GM18861 (cell line): Measurements from ENCODE around the gene CHGA.

Experiments
- ATAC-seq: cut with Tn5 transposase; IDR thresholded peaks from one replicate; pipeline ENCODE4 v1.9.1; 2021; ENCODE audit not compliant: unreplicated experiment

Gene CHGA

GRCh38 chr14:92942976-92943710, 20.2 kb downstream of the CHGA start:
- no peak for ATAC-seq

GRCh38 chr14:92943855-92944570, 21.1 kb downstream of the CHGA start:
- ATAC-seq: no peak

- ATAC-seq: no peak
Observed at GRCh38 chr14:92944976-92945375, 22.0 kb downstream of the CHGA start.

GRCh38 chr14:92945544-92945943, 22.6 kb downstream of the CHGA start:
- no peak for ATAC-seq

- ATAC-seq: no peak
Observed at GRCh38 chr14:92945959-92946846, 23.3 kb downstream of the CHGA start.

GRCh38 chr14:92946847-92947545, 24.0 kb downstream of the CHGA start:
- ATAC-seq: no peak

- no peak for ATAC-seq
Observed at GRCh38 chr14:92948647-92949046, 25.7 kb downstream of the CHGA start.

- ATAC-seq: no peak
Observed at GRCh38 chr14:92949496-92950192, 26.7 kb downstream of the CHGA start.

GRCh38 chr14:92950193-92950540, 27.2 kb downstream of the CHGA start:
- ATAC-seq: no peak

GRCh38 chr14:92950773-92951172, 27.8 kb downstream of the CHGA start:
- no peak for ATAC-seq

GRCh38 chr14:92951261-92951660, 28.3 kb downstream of the CHGA start:
- no peak for ATAC-seq

GRCh38 chr14:92951912-92952471, 29.0 kb downstream of the CHGA start:
- peak; percentile 66 for ATAC-seq

GRCh38 chr14:92952481-92953298, 29.7 kb downstream of the CHGA start:
- no peak for ATAC-seq

GRCh38 chr14:92953526-92953925, 30.6 kb downstream of the CHGA start:
- ATAC-seq: no peak

GRCh38 chr14:92954933-92955332, 32.0 kb downstream of the CHGA start:
- ATAC-seq: no peak

GRCh38 chr14:92955381-92955780, 32.4 kb downstream of the CHGA start:
- ATAC-seq: no peak

GRCh38 chr14:92956961-92957360, 34.0 kb downstream of the CHGA start:
- no peak for ATAC-seq

GRCh38 chr14:92958373-92959188, 35.6 kb downstream of the CHGA start:
- ATAC-seq: no peak

GRCh38 chr14:92959189-92959531, 36.2 kb downstream of the CHGA start:
- no peak for ATAC-seq
